Ramos (cell line): ENCODE data around the gene WDR81.
"Not testable (repeated sequence)": the region's sequence is repeated elsewhere in the genome, so short reads cannot be mapped to it uniquely, and the experiment has no call there.

Source experiments
- in situ Hi-C: fragments of 300-500 bp; cut with MboI; formaldehyde crosslinking; loops from one replicate; pipeline ENCODE4 v1.14.3; 2022; ENCODE audit warnings: low sequenced_read_pairs; ENCODE audit not compliant: unreplicated experiment

WDR81 gene

DNA sequence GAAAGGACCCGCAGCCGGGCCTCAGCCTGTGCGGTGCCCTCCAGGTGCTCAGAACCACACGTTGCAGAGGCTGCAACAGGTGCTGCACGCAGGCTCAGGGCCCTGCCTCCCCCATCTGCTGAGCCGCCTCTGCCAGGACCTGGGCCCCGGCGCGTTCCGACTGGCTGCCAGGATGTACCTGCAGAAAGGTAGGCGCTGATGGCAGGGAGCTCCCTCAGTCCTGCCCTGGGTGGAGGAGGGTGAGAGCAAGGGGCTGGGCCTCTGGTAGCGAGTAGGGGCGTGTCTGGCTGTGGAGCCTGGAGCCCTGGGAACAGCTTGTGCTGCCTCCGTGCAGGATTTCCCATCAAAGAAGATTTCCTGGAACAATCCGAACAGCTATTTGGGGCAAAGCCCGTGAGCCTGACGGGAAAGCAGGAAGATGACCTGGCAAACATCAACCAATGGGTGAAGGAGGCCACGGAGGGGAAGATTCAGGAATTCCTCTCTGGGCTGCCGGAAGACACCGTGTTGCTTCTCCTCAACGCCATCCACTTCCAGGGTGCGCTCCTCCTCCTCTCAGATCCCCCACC lies 22.6 kb downstream of the WDR81 start:
- in situ Hi-C loops, result no loop called here

- in situ Hi-C loops, result no loop called here
Measured at GRCh38 chr17:1750628-1751027, 26.1 kb downstream of the WDR81 start.

DNA sequence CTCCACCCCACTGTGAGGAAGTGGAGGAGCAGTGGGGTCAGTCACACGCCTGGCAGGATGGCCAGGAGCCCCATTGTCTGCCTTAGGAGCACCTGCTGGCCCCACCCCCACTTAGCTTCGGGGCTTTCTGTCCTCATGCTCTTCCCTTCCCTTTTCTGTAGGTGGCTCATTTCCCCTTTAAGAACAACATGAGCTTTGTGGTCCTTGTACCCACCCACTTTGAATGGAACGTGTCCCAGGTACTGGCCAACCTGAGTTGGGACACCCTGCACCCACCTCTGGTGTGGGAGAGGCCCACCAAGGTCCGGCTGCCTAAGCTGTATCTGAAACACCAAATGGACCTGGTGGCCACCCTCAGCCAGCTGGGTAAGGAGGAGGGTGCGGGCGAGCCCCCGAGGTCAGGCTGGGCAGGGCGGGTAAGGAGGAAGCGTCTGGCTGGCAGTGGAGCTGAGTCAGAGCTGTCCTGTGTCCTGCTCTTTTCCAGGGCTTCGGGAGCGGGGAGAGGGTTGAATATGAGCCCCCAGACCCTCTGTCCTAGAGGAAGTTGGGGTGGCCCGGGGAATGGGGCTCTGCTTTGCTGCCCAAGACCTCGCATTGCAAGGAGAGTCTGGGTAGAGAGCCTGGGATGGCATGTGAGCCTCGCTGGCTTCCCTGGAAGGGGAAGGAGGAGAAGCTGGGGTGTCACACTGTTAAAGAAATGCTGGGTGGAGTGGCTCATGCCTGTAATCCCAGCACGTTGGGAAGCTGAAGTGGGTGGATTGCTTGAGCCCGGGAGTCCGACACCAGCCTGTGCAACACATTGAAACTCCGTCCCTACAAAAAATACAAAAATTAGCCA lies 28.1 kb downstream of the WDR81 start:
- in situ Hi-C loops, result no loop called here

- in situ Hi-C loops, result no loop called here
Measured at GRCh38 chr17:1753767-1754429, 29.4 kb downstream of the WDR81 start.

DNA sequence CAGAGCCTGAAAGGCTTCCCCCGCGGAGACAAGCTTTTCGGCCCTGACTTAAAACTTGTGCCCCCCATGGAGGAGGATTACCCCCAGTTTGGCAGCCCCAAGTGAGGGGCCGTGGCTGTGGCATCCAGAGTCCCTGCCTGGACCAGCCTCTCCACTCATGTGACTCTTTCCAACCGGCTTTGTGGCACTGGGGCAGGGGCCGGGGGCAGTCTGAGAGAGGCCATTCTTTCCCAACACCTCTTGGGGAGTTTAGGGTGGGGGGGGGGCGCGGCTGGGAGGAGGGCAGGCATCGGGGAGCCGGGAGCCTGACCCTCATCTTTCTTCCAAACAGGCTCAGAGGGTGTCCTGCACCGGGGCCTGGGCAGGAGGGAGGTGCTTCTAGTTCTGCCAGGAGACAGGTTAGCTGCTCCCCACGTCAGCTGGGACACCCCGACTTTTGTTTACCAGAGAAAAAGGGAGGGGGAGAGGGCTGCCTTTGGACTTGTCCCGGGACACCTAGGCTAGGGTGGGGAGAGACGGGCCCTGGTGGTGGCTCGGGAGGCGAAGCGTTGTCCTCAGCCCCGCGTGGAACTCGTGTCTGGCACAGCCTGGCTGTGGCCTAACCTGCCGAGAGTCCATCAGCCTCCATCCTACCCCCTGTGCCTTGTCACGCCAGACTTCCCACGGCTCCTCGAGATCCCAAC lies 30.1 kb downstream of the WDR81 start:
- in situ Hi-C loops, result no loop called here

DNA sequence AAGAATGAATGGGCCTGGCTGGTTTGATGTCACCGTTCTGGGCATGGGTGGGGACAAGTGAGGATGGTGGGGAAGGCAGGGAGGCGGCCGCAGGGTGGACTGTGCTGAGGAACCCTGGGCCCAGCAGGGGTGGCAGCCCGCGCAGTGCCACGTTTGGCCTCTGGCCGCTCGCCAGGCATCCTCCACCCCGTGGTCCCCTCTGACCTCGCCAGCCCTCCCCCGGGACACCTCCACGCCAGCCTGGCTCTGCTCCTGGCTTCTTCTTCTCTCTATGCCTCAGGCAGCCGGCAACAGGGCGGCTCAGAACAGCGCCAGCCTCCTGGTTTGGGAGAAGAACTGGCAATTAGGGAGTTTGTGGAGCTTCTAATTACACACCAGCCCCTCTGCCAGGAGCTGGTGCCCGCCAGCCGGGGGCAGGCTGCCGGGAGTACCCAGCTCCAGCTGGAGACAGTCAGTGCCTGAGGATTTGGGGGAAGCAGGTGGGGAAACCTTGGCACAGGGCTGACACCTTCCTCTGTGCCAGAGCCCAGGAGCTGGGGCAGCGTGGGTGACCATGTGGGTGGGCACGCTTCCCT lies 30.8 kb downstream of the WDR81 start:
- in situ Hi-C loops, result no loop called here

DNA sequence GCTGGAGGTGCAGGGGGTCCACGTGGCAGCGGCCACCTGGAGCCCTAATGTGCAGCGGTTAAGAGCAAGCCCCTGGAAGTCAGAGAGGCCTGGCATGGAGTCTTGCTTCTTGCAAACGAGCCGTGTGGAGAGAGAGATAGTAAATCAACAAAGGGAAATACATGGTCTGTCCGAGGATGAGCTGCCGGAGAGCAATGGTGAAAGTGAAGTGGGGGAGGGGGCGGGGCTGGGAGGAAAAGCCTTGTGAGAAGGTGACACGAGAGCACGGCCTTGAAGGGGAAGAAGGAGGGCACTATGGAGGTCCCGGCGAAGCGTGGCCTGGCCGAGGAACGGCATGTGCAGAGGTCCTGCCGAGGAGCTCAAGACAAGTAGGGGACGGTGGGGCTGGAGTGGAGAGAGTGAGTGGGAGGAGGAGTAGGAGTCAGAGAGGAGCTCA lies 31.3 kb downstream of the WDR81 start:
- in situ Hi-C loops, result no loop called here

- in situ Hi-C loops, result no loop called here
Measured at GRCh38 chr17:1758807-1759206, 34.3 kb downstream of the WDR81 start.

DNA sequence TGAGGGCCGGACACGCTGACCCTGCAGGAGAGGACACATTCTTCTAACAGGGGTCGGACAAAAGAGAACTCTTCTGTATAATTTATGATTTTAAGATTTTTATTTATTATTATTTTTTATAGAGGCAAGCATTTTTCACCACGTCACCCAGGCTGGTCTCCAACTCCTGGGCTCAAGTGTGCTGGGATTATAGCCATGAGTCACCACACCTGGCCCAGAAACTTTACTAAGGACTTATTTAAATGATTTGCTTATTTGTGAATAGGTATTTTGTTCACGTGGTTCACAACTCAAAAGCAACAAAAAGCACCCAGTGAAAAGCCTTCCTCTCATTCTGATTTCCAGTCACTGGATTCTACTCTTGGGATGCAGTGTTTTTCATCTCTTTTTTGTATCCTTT lies 35.0 kb downstream of the WDR81 start:
- in situ Hi-C loops, result no loop called here

DNA sequence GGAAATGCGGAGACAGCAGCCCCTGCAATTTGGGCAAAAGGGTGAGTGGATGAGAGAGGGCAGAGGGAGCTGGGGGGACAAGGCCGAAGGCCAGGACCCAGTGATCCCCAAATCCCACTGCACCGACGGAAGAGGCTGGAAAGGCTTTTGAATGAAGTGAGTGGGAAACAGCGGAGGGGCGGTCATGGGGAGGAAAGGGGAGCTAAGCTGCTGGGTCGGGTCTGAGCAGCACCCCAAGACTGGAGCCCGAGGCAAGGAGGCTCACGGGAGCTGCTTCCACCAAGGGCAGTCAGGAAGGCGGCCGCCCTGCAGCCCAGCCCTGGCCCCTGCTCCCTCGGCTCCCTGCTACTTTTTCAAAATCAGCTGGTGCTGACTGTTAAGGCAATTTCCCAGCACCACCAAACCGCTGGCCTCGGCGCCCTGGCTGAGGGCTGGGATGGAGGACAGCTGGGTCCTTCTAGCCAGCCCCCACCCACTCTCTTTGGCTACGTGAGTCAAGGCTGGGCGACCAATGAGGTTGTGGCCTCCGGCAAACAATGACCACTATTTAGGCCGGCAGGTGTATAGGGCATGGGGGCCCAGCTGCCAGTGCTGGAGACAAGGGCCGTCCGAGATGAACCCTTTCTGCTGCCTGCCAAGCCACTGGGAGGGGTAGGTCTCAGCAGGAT lies 37.9 kb downstream of the WDR81 start:
- in situ Hi-C loops, result no loop called here

- in situ Hi-C loops, result no loop called here
Measured at GRCh38 chr17:1762901-1763898, 38.7 kb downstream of the WDR81 start.

- in situ Hi-C loops, result no loop called here
Measured at GRCh38 chr17:1764284-1764683, 39.8 kb downstream of the WDR81 start.

- in situ Hi-C loops, result not testable (repeated sequence)
Measured at GRCh38 chr17:1764705-1765104, 40.2 kb downstream of the WDR81 start.

- in situ Hi-C loops, result no loop called here
Measured at GRCh38 chr17:1765576-1765975, 41.1 kb downstream of the WDR81 start.

DNA sequence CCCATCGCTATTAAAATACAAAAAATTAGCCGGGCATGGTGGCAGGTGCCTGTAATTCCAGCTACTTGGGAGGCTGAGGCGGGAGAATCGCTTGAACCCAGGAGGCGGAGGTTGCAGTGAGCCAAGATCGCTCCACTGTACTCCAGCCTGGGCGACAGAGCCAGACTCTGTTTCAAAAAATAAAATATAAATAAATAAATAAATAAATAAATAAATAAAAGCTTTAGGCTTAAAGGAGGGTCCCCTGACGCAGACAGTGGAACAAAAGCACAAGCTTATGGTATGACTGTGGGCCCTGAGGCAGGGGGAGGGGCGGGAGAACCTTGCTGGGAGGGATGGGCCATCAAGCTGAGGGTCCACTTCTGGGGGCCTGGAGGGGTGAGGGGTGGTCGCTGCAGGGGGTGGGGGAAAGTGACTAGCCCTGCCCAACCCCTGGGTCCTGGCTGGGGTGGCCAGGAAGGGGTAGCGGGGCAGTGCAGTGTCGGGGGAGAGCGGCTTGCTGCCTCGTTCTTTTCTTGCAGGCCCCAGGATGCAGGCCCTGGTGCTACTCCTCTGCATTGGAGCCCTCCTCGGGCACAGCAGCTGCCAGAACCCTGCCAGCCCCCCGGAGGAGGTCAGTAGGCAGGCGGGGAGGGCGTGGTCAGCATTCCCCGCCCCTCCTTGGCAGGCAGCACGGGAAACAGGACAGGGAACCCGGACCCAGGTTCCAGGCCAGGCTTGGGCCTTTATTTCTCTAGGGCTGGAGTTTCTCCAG lies 42.1 kb downstream of the WDR81 start:
- in situ Hi-C loops, result no loop called here

DNA sequence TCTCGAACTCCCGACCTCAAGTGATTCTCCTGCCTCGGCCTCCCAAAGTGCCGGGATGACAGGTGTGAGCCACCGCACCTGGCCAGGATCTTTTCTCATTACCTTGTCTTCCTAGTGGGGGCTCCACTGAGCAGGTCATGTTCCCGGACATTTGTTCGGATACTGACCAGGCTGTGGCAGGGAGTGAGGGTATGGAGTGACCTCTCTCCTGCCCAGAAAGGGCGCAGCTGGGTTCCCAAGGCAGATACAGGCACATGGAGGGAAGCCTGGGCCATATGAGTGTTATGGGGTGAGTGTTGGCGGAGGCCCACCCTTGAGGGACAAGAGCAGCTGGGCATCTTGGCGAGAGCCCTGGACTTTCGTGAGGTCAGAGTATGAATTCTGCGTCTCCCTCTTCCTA lies 42.9 kb downstream of the WDR81 start:
- in situ Hi-C loops, result no loop called here

- in situ Hi-C loops, result no loop called here
Measured at GRCh38 chr17:1769822-1770477, 45.4 kb downstream of the WDR81 start.
